SIG-M5 treated with dmso at 0.1 percent for 504 hours (cell line): Measurements from ENCODE around the gene TRPM7.
"Not testable (repeated sequence)": the region's sequence is repeated elsewhere in the genome, so short reads cannot be mapped to it uniquely, and the experiment has no call there.

ENCODE experiments used
- DNase-seq: peaks from one replicate; lab custom pipeline; 2025; ENCODE audit not compliant: unreplicated experiment; lab: John Stamatoyannopoulos, UW

Gene TRPM7

DNA sequence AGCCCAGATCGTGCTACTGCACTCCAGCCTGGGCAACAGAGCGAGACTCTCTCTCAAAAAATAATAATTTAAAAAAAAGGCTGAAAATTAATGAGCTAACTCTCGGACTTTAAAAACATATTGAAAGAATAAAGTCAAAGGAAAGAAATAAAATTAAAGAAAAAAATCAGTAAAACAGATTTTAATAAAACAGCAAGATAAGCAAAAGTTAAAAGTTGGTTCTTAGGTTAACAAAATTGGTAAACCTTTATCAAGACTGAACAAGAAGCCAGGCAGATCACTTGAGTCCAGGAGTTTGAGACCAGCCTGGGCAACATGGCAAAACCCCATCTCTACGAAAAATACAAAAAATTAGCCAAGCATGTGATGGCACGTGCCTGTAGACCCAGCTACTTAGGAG lies 20.7 kb downstream of the TRPM7 start:
- DNase-seq, result no peak

DNA sequence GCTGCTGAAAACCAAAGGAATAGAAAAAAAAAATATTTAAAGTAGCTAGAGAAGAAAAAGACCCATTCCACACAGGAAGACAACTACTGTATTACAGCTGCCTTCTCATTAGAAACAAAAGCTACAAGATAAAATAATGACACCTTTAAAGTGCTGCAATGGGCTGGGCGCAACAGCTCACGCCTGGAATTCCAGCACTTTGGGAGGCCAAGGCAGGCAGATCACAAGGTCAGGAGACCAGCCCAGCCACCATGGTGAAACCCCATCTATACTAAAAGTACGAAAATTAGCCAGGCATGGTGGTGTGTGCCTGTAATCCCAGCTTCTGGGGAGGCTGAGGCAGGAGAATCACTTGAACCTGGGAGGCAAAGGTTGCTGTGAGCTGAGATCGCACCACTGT lies 31.0 kb downstream of the TRPM7 start:
- DNase-seq, result no peak

DNA sequence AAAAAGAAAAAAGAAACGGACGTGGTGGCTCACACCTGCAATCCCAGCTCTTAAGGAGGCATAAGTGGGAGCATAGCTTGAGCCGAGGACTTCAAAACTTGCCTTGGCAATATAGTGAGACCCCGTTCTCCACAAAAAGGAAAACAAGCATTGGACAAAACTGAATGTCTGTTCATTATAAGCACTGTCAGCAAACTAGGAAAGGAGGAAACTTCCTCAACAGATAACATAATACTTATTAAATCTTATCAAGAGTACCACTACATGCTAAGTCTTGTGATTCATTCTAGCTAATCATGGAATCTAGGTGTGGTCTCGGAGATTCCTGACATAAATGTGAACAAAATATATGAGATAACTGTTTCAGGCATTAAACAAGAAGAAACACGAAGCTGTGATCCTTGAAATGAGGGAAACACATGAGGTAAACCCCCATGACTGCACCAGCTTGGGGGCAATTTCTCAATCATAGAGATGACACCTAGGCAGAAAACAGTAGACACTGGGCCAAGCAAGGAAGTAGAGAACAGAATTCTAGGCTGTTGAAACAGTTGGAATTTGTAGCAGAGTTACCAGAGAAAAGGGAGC lies 33.3 kb downstream of the TRPM7 start:
- no peak for DNase-seq

DNA sequence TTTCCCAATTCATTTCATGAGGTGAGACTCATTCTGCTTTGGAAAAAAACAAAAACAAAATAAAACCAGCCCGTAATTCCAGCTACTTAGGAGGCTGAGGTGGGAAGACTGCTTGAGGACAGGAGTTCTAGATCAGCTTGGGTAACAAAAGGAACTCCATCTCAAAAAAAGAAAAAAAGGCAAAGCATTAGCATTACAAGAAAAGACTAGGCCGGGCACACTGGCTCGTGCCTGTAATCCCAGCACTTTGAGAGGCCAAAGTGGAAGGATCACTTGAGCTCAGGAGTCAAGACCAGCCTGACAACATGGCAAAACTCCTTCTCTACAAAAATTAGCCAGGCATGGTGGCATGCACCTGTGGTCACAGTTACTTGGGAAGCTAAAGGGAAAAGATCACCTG lies 33.9 kb downstream of the TRPM7 start:
- DNase-seq, result no peak

DNA sequence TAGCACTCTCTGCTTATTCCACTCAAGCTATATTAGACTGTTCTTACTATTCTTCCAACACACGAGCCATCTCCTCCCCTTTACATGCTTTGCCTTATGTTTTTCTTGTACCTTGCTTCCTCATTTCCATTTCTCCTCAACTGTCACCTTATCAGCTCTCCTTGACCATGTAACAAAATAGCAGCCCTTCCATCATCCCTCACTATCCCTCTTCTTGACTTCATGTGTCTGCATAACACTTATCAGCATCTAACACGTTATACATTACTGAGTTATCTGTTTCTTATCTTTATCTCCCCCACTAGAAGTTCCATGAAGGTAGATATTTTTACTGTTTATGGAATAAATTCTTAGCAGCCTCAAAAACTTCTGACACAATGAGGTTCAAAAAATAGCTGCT lies 45.3 kb downstream of the TRPM7 start:
- no peak for DNase-seq

DNA sequence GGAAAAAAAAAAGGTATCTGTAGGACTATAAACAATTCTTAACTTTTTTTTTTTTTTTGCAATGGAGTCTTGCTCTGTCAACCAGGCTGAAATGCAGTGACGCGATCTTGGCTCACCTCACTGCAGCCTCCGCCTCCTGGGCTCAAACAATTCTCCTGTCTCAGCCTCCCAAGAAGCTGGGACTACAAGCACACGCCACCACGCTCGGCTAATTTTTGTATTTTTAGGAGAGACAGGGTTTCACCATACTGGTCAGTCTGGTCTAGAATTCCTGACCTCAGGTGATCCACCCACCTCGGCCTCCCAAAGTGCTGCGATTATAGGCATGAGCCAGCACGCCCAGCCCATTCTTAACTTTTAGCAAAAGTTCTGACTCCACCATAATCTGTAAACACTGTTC lies 50.5 kb downstream of the TRPM7 start:
- DNase-seq, result no peak

DNA sequence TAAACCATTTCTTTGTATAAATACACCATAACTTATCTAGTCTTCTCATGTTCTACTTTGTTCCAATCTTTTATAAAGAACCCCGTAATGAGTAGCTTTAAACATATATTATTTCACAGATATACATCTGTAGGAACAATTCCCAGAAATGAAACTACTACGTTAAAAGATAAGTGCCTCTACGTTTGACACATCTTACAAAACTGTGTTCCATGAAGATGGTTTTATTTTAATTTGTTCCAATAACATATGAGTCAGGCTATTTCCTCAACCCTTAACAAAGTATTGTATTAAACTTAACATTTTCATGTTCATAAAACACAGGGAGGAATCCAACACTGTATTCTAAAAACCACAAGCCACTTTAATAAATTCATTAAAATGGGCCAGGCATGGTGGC lies 52.9 kb downstream of the TRPM7 start:
- no peak for DNase-seq

DNA sequence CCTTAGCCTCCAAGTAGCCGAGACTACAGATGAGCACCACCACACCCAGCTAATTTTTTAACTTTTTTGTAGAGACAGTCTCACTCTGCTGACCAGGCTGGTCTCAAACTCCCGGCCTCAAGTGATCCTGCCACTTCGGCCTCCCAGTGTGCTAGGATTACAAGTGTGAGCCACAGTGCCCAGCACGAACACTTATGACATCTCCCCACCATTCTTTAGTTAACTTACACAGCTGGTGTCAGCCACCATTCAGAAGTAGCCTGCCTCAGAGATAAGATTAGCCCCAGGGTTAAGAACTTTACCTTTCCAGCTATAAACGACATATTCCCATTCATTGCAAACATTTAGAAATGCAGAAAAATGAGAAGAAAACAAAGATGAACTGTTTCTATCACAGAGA lies 58.2 kb downstream of the TRPM7 start:
- DNase-seq, result no peak

DNA sequence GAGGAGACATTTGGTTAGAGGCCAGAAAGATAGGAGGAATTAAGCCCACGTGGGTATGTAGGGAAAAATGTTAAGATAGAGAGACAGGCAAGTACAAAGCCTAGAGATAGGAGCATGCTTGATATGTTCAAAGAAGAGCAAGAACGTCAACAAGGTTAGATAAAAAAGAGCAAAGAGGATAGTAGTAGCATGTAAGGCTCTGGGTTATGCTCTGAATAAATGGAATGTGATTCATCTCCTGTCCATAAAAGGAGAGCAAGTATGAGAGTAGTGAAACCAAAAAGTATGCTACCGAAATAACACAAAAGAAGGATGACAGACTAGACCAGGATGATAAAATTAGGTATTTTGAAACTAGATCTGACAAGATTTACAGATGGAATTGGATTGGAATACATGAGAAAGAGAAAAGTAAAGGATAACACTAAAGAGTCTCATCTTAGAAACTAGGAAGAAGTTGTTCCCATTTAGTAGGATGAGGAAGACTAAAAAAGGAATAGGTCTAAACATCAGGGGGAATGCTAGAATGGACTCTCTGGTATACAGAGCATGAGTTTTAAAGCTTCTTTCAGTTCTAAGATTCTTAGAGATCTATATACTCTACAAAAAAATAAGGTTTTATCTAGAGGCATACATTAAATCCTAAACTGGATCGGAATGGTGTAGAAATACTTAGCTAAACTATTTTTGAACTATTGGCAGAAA lies 59.1 kb downstream of the TRPM7 start:
- no peak for DNase-seq

DNA sequence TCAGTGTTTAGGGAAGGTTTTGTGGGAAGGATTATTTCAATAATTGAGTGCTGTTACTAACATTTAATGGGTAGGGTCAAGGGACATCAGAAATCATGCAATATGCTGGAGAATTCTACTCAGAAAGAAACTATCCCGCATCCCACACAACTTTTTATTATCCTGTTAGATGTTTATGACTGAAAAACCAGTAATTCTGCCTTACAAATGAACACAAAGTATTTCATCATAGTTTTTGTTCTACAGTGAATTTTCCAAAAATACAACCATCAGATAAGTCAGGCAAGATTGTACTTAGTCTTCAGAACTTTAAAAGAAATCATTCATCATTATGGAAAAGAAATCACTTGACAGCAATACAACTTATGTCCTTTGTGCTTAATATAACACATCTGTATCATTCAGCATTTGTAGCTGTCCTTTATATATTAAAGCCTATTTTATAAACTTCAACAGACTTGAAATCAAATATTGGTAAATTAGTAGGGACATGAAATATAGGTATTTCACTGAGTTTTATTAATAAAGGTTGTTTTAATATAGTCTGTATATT lies 61.9 kb downstream of the TRPM7 start:
- no peak for DNase-seq

DNA sequence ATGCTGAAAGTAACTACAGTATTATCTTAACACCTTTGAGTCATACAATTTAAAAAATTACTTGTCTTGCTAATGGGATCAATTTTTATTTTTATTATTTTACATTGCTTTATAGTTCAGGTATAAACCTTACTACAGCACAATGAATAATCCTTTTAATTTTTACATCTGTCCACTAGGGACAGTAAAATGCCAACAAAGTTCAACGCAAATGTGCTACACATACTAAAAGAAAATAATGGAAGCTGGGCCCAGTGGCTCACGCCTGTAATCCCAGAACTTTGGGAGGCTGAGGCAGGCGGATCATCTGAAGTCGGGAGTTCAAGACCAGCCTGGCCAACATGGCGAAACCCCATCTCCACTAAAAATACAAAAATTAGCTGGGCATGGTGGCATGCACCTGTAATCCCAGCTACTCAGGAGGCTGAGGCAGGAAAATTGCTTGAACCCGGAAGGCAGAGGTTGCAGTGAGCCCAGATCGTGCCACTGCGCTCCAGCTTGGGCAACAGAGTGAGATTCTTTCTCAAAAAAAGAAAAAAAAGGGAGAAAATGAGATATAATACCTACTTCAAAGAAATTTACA lies 64.1 kb downstream of the TRPM7 start:
- peak; percentile 32 for DNase-seq

DNA sequence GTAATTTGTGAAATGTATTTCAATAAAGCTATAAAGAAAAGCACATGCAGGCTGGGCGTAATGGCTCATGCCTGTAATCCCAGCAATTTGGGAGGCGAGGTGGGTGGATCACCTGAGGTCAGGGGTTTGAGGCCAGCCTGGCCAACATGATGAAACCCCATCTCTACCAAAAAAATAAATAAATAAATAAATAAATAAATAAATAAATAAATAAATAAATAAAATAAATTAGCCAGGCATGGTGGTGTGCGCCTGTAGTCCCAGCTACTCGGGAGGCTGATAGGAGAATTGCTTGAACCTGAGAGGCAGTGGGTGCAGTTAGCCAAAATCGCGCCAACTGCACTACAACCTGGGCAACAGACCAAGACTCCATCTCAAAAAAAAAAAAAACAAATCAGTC lies 69.6 kb downstream of the TRPM7 start:
- not testable (repeated sequence) for DNase-seq

DNA sequence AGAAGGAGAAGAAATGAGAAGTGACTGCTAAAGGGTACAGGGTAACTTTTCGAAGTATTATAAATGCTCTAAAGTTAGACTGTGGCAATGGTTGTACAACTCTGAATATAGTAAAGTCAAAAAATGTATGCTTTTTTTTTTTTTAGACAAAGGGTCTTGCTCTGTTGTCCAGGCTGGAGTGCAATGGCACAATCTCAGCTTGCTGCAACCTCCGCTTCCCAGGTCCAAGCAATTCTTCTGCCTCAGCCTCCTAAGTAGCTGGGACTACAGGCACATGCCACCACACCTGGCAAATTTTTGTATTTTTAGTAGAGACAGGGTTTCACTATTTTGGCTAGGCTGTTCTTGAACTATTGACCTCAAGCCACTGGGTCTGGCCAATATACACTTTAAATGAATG lies 70.0 kb downstream of the TRPM7 start:
- not testable (repeated sequence) for DNase-seq

DNA sequence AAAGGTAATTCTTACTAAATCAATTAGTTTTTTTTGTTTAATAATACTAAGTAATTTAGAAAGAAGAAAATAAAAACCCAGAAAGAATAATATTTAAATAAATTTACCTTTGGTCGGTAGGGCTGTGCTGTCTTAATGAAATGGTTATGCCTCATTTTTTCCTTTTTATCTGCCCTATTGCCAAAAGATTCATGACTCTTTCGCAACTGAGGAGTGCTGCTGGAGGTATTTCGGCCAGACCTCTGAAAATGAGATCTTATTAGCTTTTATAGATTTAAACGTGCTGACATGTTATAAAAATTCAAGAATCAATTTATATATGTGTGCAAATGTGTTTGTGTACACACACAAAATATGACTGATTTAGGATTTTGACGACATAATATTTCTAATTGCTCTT lies 73.0 kb downstream of the TRPM7 start:
- no peak for DNase-seq

DNA sequence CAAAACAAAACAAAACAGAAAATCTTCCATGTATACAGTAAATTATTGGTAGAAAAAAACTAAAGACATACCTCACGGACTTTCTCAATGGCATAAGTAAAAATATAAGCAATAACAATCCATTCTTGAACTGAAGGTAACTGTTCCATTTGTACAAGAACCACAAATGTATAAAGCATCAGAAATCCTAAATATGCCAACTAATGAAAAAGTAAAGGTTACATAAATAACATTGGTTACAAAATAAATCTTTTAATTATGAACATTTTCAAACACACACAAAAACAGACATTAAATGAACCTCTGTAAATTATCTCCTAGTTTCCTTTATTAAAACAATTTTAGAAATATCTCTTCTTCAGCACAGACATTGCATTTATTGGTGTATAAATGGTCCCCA lies 79.5 kb downstream of the TRPM7 start:
- DNase-seq, result no peak

DNA sequence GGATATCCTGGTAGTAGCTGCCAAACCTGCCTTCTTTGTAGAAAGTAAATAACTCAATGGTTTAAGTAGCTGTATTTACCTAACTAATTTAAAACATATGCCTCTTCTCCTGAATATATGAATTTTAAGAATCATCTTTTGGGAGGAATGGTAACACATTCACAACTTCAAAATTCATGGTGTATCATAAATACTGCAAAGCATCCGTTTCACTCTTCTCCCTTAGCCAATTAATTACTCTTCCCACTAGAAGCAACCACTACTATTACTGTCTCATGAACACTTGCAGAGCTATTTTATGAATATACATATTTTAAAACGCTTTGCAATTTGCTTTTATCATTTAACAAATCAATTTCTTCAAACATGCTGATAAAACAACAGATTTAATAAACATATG lies 81.1 kb downstream of the TRPM7 start:
- DNase-seq, result no peak

DNA sequence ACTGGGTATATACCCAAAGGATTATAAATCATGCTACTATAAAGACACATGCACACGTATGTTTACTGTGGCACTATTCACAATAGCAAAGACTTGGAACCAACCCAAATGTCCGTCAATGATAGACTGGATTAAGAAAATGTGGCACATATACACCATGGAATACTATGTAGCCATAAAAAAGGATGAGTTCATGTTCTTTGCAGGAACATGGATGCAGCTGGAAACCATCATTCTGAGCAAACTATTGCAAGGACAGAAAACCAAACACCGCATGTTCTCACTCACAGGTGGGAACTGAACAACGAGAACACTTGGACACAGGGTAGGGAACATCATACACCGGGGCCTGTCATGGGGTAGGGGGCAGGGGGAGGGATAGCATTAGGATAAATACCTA lies 84.6 kb downstream of the TRPM7 start:
- not testable (repeated sequence) for DNase-seq

DNA sequence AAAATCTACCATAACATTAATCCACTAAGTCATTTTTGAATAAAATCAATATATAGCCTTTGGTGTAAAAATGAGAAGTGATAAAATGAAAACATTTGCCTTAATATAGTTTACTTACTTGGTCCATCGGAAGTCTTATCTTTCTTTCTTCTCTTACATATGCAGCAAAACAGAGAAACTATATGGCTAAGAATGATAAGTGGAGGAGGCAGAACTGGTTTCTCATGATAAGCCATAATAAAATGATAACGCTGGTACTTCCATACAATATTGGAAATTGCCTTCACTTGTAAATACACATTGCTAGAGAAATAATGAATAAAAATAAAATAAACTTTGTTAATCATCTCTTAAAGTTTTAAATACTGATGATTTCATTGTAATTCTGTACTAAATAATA lies 92.3 kb downstream of the TRPM7 start:
- no peak for DNase-seq

DNA sequence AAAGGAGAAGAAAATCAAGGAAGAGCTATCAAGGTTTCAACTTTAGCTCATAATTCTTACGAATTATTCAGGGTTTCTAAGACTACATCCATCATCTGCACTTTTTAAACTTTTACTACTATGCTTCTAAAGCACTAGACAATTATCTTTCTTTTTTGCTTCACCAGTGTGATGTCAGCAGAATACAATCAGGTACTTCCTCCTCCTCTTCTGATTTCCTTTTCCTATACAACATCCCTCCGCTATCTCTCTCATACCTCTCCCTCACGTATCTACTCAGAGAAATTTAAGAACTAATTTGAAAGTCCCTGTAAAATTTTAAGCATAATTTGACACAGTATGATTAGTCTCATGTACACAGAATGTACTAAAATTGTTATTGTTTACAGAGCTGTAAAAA lies 92.8 kb downstream of the TRPM7 start:
- no peak for DNase-seq

DNA sequence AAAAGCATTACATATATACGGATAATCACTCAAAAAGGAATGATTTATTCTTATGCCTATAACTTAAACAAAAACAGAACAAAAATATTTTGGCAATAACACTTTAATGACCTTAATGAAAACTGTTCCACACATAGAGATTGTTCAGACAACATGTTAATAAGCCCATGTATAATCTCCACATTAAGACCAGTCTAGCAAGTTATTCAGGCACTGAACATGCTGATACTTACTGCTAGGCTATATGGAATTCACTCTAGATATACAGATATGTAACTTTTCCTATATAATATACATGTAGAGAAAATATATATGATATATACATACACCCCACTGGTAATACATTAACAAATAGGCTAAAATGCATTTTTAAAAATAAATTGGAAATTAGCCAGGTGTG lies 96.3 kb downstream of the TRPM7 start:
- DNase-seq, result peak; percentile 8

DNA sequence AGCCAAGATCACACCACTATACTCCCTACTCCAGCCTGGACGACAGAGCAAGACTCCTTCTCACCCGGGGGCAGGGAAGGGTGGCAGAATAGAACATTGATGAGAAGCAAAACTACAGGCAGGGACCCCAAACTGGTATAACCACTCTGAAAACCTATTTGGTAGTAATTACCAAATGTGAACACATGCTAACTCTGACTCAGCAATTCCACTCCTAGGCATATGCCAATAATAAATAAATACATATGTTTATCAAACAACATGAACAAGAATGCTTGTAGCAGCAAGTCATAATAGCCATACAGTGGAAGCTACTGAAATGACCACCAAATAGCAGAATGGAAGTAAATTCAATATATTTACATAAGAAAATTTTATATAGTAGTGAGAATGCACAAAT lies 109.1 kb downstream of the TRPM7 start:
- DNase-seq, result no peak

DNA sequence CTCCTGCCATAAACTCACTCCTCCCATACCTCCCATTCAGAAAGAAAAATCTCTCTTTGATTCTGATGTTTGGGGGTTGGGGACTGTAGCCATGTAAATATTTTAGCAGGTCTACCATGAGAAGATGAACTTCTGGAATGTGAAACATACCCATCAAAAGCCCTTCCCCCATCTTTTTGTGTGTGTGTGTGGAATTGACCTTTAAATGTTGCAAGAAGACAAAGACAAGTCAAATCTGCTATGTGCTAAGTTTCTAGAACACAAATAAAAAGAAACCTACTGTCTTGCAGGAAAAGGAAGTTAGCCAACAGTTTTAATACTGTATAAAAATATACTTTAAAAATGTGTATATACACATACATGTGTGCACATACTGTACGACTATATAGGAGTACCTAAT lies 110.4 kb downstream of the TRPM7 start:
- peak; percentile 32 for DNase-seq

DNA sequence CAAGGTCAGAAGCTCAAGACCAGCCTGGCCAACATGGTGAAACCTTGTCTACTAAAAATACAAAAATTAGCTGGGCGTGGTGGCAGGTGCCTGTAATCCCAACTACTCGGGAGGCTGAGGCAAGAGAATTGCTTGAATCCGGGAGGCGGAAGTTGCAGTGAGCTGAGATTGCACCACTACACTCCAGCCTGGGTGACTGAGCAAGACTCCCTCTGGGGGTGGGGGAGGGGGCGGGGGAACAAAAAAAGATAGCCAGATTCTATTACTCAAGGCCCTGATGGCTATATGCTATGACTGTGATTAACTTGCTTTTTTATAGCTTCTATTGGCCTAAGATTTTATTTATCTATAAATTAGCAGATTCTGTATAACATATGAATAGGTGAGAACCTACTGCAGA lies 112.8 kb downstream of the TRPM7 start:
- DNase-seq, result peak; percentile 47
